SKM-1 (cell line): ENCODE data around the gene AP5Z1.
A peak's percentile ranks its signal among the peaks of the same experiment; 100 is the strongest.

ENCODE experiments used
- DNase-seq: peaks from one replicate; lab custom pipeline; 2025; ENCODE audit not compliant: unreplicated experiment; lab: John Stamatoyannopoulos, UW

Gene AP5Z1, protein sequence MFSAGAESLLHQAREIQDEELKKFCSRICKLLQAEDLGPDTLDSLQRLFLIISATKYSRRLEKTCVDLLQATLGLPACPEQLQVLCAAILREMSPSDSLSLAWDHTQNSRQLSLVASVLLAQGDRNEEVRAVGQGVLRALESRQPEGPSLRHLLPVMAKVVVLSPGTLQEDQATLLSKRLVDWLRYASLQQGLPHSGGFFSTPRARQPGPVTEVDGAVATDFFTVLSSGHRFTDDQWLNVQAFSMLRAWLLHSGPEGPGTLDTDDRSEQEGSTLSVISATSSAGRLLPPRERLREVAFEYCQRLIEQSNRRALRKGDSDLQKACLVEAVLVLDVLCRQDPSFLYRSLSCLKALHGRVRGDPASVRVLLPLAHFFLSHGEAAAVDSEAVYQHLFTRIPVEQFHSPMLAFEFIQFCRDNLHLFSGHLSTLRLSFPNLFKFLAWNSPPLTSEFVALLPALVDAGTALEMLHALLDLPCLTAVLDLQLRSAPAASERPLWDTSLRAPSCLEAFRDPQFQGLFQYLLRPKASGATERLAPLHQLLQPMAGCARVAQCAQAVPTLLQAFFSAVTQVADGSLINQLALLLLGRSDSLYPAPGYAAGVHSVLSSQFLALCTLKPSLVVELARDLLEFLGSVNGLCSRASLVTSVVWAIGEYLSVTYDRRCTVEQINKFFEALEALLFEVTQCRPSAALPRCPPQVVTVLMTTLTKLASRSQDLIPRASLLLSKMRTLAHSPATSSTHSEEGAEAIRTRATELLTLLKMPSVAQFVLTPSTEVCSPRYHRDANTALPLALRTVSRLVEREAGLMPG

DNA sequence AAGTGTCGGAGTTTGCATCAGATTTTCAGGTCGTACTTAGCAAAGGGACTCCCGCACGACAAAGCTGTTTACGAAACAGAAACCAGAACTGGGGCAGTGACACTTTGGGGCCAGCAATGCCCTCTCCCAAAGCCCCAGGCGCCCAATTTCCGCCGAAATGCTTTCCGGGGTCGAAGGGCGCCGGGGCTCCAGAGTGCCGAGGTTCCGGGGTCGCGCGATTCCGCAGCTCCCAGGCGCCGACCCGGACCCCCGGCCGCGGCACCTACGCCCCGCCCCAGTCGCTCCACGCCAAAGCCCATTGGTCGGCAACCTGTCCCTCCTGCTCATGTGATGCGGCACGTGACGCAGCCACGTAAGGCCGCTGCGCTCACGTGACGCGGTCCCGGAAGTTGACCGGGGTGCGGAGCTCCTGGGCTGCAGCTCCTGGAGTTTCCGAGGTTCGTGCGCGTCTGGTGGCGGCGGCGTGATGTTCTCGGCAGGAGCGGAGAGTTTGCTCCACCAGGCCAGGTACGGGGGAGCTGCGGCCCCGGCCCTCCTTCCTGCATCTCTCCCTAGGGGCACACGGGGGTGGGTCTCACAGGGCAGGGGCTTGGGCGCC lies at the start of gene AP5Z1:
TSS of gene AP5Z1 (plus strand) at position 374 of the 598 bp plus-strand sequence. CDS start at position 467, 93 bp downstream.
- DNase-seq: peak; percentile 76

DNA sequence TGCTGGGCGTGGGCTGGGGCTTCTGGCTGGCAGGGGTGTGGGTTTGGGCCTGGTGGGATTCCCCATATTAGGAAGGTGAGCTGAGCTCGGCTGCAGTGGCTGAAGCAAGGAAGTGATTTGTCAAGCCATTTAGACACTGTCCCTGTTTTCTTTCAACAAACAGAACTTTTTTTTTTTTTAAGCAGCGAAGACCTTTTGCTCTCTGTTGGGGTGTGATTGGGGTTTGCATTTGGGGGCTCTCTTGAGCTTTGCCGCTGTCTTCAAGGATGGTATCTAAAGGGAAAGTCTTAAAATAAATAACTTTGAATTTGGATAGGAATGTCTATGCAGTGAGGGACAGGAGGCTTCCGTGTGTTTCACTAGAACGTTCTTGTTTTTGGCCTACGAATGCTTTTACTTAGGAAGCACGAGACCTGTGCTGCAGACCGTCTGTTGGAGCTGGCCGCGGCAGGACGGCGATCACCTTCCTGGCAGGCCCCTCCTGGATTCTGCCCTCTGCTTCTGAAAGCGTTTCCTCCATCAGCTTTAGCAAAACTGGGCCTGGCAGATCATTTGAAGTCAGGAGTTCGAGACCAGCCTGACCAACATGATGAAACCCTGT lies 49.5 kb upstream of the AP5Z1 start:
- DNase-seq: no peak

DNA sequence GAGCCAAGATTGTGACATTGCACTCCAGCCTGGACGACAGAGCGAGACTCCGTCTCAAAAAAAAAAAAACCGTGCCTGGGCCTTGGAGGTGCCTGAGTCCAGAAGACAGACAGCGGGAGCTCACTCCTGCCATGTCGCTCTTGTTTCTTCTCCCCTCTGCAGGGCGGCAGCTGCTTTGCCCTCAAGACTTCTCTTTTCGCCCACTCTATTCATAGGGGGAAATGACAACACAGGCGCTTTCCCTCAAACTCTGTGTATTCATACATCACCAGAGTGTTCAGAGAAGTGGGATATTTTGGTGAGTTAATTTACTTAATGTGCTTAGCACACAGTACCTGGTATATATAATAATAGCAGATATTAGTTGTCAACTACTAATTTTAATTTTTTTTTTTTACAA lies 48.9 kb upstream of the AP5Z1 start:
- no peak for DNase-seq

DNA sequence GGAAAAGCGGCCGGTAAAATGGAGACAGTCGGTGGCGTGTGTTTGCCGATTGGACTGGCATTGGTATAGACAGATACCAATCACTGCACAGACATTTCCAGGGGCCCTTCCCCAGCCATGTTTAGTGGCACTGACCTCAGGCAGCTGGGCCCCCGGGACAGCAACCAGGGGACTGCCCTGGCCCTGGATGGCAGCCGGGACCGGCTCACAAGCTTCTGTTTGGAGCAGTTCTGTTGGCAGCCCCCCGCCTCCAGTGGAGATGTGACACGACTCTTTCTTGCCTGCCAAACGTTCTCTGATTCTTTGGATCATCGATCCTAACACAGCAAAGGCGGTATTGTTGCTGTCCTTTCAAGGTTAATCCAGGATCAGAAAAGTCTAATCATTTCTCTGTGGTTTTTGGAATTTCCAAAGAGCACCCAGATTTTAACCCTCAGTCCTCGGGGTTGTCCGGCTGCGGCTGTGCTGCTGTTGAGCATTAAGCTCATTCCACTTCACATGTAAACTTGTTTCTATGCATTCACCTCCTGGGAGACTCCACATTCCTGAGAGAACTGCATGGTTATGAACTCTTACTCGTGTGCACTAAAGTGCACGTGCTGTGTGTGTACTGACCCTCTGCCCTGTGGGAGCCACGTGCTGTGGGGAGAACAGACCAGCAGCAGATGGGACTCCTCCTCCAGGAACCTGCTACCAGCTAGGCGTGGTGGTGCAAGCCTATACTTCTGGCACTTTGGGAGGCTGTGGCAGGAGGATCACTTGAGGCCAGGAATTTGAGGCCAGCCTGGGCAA lies 47.3 kb upstream of the AP5Z1 start:
- DNase-seq: no peak

DNA sequence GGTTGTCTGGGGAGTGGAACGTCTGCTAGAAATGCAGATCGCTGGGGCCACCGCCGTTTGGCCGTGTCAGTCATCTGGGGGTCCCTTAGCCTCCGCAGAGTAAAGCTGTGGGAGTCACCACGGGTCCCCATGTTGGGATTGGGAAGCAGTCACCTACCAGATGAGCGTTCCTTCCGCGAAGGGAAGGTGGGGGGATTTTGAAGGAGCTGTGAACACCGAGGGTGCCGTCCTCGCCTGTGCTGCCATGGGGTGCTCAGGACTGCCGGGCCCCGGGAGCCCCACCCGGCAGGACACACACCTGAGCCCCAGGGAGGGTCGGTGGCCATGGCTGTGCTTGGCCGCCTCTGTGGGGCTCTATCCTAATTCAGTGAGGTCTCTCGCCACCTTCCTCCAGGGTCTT lies 46.2 kb upstream of the AP5Z1 start:
- DNase-seq: no peak

DNA sequence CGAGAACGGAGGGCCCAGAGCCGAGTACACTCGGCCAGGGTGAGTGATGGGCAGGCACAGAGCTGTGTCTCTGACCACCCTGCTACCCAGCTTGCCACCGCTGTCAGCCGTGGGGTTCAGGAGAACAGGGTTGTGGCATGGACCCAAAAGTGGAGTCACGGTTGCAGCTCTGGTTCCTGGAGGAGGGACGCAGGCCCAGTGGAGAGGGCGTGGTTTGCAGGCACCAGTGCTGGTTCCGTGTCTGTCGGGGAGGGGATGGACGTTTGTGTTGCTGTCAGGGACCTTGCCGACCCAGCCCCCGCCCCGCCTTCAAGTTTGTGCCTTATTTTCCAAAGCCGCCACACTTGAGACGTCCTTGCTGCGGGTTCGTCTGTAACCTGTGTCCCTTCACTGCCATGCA lies 45.1 kb upstream of the AP5Z1 start:
- no peak for DNase-seq

DNA sequence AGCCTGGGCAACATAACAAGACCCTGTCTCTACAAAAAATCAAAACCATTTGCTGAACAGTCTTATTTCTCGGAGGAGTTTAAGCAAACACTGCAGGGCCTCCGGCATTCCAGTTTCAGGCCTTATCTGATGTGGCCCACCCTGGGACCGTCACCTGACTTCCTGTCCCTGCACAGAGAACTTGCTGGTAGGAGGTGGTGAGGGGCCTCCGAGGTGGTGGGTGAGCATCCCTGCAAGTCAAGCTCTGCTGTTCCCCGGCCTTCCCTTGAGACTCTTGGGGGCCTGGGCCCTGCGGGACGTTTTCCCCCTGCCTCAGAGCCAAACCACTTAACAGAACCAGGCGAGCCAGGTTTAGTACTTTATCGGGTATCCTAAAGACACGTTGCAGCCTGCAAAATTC lies 44.5 kb upstream of the AP5Z1 start:
- no peak for DNase-seq

DNA sequence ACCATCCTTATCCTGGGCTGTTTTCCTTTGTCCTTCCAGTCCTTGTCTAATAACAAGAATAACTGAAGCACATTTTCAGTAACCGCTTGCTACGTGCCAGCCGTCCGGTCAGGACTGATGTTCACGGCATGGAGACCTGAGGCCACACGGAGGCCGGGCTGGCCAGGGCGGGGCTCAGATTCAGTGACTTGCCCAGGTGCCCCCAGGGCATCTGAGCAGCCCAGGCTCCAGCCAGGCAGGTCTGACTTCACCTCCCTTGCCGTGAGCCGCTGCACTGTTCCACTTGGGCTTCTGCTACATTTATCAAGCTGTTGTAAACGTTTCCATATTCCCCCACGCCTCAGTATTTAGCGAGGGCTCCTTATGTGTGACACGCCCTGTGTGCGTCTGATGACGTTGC lies 43.6 kb upstream of the AP5Z1 start:
- no peak for DNase-seq

DNA sequence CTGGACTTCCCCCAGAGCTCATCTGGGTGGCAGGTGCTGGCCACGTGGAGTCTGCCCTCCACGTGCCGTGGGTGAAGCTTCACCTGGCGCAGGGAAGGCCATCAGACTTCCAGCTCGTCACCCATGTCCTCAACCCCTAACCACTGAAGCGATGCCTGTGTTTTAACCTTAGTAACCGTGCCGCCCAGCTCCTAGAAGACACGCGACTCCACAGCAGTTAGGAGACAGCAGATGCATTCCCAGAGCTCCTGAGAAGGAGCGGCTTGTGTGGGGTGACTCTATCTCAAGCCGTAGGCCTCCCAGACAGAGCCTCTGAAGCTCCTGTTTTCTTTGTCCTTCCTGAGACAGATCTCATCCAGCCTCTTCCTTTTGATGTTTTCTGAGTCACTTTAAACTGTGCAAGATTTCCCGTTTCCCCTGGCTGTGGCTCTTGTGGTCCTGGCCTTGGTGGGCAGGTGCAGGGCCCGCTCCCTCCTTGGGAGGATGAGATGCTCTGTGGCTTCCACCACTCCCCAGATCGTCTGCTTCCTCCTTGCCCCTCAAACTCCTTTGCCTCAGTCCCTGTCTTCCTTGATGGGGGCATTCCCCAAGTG lies 41.4 kb upstream of the AP5Z1 start:
- no peak for DNase-seq

DNA sequence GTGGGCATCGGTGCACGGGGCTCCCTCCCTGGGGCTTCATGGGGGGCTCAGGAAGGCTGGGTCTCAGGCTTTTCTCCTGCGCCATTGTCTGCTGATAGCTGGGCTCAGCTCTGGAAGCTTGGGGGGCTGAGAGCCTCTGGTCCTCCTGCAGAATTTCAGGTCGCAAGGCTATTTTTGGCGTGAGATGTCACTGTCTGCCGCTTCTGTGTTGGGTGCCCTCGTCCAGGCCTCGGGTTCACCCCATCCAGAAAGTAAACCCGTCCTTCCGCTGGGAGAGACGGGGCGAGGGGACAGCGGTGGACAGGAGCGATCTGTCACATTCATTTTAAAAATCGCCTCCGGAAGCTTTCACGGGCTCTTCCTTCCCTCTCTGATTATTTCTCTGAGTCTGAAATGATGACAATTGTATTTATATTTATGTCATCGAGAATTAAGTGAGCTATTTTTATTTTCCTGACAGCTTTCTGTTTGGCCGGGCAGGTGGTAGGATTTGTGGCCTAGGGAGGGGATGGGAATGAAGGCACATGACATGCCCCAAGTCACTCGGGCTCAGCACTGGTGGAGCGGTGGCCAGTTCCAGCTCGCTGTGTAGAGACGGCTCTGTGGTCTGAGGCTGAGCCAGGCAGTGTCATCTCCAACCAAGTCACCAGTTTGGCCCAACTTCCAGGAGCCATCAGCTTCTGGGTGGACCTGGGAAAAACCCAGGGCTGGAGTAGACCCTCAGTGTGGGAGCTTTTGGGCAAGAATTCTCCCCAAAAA lies 40.7 kb upstream of the AP5Z1 start:
- DNase-seq: no peak

DNA sequence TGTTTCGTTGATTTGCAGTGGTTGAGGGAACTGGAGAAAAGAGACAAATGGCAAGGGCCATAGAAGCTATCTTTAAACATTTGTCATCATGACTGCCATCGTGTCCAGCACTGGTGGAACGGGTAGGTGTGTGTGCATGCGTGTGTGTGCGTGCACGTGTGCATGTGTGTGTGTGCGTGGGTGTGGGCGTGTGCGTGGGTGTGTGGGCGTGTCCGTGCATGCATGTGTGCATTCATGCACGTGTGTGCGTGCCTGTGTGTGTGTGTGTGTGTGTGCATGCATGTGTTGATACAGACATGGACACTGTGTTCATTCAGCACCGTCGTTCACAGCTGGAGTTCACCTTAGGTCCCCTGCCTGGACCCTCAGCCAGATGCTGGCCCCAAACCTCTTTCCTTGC lies 38.1 kb upstream of the AP5Z1 start:
- DNase-seq: no peak

DNA sequence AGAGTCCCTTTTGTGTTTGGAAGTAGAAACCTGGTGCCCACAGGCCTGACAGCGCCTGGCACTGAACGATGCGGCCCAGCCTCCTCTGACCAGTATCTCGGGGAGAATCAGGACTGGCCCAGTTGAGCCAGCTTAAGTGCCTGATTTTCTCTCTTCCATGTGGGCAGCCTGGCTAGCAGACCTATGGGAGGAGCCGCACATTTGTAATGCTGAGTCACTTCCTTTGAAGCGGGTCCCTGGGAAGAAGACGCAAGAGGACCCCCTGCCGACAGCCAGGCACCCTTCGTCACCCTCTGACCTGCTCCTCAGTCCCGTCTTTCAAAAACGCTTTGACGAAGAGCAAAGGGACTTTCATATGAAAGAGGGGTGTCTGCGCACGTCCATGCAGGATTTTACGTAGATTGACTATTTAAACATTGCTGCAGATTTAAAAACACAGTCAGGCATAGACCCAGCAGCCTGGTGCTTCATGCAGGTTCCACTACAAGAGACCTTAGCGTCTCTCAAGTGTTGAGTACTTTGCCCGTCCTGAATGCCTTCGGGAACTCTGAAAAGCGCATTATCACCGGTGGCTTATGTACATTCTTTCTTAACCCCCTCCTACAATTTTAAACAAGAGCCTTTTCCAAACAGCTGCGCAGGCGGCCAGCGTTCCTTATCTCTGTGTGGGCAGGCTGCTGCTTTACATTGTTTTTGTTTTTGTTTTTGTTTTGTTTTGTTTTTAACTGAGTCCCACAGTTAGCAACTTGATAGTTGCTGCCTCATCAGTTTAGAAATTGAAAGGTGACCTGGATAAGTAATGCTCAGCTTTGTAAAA lies 36.5 kb upstream of the AP5Z1 start:
- DNase-seq: no peak

DNA sequence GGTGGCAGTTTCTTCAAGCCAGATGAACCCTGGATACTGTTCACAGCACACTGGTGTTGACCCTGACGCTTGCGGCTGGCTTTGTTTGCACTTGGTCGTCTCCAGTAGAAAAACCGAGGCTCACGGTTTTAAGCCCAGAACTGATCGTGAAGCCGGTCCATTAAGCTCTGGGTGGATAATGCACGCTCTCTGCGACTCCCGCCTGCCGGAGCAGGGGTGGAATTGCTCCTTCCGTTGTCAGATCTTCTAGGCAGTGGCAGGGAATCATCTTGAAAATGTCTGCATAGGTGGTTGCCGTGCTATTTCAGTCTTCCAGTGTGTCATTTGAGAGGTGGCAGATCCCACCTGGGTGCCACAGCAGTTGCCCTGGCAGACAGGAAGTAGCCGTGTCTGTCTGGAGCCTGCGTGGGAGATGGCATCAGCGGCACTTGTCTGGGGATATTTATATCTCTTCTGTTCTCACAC lies 35.9 kb upstream of the AP5Z1 start:
- no peak for DNase-seq

DNA sequence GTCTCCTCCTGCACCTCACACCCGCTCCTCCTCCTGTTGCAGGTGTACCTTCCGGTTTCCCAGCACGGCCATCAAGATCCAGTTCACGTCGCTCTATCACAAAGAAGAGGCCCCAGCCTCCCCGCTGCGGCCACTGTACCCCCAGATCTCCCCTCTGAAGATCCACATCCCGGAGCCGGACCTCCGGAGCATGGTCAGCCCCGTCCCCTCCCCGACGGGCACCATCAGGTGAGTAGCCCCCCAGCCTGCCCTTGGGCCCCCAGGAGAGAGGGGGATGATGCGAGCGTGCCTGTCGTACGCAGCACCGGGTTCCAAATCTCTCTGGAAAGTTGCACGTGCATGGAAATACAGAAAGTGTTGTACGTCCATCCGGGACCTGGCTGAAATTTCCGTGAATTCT lies 34.6 kb upstream of the AP5Z1 start:
- no peak for DNase-seq

DNA sequence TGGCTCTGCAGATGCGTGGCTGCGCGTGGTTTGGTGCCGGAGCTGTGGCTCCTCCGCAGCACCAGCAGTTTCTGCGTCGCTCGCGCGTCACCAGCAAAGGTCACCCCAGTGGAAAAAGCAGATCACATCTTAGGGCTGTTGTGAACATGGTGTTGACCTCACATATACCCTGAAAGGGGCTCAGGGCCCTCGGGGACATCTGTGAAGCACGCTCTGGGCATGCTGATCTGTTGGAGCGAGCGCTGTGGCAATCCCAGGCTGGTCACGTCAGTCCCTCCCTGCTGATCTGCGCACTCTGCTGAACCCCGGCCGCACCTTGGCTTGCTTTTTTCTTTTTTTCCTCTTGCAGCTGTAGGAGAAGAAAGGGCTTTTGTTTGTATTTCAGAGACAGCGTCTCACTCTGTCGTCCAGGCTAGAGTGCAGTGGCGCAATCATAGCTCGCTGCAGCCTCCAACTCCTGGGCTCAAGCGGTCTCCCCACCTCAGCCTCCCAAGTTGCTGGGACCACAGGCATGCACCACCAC lies 33.3 kb upstream of the AP5Z1 start:
- no peak for DNase-seq

DNA sequence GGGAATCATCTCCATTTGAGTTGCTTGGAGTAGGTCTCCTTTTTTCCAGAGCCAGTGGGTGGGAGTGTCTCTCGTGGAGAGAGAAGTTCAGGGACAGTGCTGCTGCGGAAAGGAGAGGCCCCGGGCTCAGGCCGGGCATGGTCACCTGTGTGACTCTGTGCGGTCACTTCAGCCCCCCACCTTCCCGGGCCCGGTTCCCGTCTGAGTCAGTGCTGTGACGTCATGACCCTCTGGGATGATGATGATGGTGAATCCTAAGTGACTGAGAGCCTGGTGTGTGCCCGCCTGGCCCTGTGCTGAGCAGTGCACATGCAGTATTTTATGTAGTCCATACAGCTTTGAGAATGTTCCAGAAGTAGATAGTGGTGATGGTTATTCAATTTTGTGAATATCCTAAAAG lies 32.6 kb upstream of the AP5Z1 start:
- DNase-seq: no peak

DNA sequence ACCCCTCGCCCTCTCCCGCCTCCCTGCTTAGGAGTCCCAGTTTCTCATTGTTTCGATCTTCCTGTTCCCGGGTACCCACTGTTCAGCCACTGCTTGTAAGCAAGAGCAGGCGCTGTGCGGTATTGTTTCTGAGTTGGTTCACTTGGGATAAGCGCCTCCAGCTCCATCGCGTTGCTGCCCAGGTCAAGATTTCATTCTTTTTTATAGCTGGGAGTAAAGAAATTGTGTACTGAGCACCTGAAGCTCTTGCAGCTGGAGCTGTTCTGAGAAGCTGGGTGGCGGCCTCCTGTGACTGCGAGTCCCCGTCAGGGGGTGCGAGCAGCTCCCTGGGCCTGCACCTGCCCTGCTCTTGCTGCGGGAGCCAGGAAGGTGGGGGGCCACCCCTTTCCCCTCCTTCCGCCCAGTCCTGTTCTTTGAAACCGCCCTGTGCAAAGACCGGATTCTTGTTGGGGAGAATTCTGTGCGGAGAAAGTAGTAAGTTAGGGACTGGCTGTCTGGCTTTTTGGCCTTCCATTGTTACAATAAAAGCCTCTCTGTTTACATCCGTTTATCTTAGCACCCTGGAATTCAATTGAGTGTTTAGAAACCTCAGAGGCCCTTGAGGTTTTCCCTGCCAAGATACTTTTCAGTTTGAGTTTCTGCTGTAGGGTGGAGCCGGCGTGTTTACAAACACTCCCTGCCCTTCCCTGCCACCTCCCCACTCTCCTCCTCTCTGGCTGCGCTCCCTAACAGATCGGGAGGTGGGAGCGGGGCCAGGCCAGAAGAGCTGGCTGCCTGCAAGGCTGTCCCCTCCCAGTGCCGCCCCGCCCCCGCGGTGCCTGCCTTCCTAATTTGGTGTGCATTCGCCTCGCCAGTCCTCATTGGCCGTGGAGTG lies 30.8 kb upstream of the AP5Z1 start:
- no peak for DNase-seq
